Pancreas (tissue), 10 donors: ENCODE results near the gene RAB37. TPM values are rescaled to one million over a fixed set of nuclear protein-coding genes. Genes with fewer than 3 reads are reported as not detected.

Experiments used
- ATAC-seq, 4 donors: fragments of 200-7000 bp; cut with Tn5 transposase; one replicate each; pipeline versions ENCODE4 v1.8.0 to v1.9.1; 2020; ENCODE audit warnings: mild to moderate bottlenecking in 4 of 4, moderate library complexity in 4 of 4
- DNase-seq, 6 donors: peaks; one replicate each; pipeline ENCODE4 v3.0.0-alpha.2; 2020
- FAIRE-seq: peaks from 2 replicates; lab custom pipeline; 2012; peaks lifted over from hg19 to GRCh38; lab: Jason Lieb, UNC
- H3K27ac ChIP-seq, 4 donors: fragments of 200-600 bp; sonication (generic); 1 replicate in 3 of 4; 2 replicates in 1 of 4; pipeline versions ENCODE4 v1.5.0 to v1.8.0; 2020
- H3K27me3 ChIP-seq, 4 donors: fragments of 200-600 bp; one replicate each; pipeline ENCODE4 v1.8.0; 2021
- H3K36me3 ChIP-seq, 3 donors: fragments of 200-600 bp; sonication (generic) in 1 of 3; one replicate each; pipeline versions ENCODE4 v1.5.0 to v1.8.0; 2020 to 2021
- H3K4me1 ChIP-seq, 3 donors: fragments of 200-600 bp; one replicate each; pipeline ENCODE4 v1.8.0; 2021
- H3K4me3 ChIP-seq, 4 donors: fragments of 200-600 bp; sonication (generic) in 2 of 4; one replicate each; pipeline versions ENCODE4 v1.5.0 to v1.8.0; 2020 to 2021
- H3K9me3 ChIP-seq, 4 donors: fragments of 200-600 bp; one replicate each; pipeline ENCODE4 v1.8.0; 2021
- CTCF ChIP-seq, 4 donors: fragments of 200-600 bp; sonication (generic) in 3 of 4; IDR thresholded peaks; one replicate each; pipeline versions ENCODE4 v1.5.0 to v1.8.0; 2021; ENCODE audit warnings: antibody characterized with exemption in 4 of 4
- WGBS, 2 donors: extraction: QIAGEN DNeasy Blood & Tissue Kit; methylation state at CpG; one replicate each; pipeline ENCODE4 v1.1.7; 2013; 5-methylcytosine and 5-hydroxymethylcytosine counted together
- intact Hi-C, 3 donors: fragments of 100-400 bp; cut with DNase I; formaldehyde crosslinking; loops; one replicate each; pipeline versions ENCODE4 v1.11.1 to v1.14.2; 2022
- polyA plus RNA-seq, 2 donors: library from polyadenylated mRNA; stranded (reverse); fragments of 200-250 nt; gene quantifications; one replicate each; pipeline ENCODE4 v1.2.3, GENCODE V29; 2013
- total RNA-seq, 6 donors: library from RNA; stranded (reverse); fragmentation: NEBNext Ultra II Directional in 4 of 6; extraction: Animal tissue kit (Norgen Biotek cat#: 25700) in 4 of 6; gene quantifications; one replicate each; pipeline versions ENCODE4 v1.2.1 to v1.2.4, GENCODE V29; 2021 to 2023
- donor health status: healthy with polysubstance abuse.
- donor health status: DM: no; HTN: no; CAD: no; lungs with moderate emphysema.
- donor health status: DM: no; HTN: no; CAD: no.
- donor health status: control.
- donor health status: control.
- donor health status: Bipolar disorder and iron deficiency.
- donor health status: DM: yes; HTN: yes; CAD: no.
- donor health status: DM: no; HTN: no; CAD: no.
- donor health status: DM: no; HTN: no; CAD: no.
- donor health status: DM: yes; HTN: yes; CAD: no.

Gene RAB37
- total and polyA plus RNA-seq, 8 donors, result 0.79 to 3.1 (median 1.3) TPM

- no peaks in the 10 kb centered on the region for H3K36me3 ChIP-seq
- H3K9me3 ChIP-seq, result no peaks in the 10 kb centered on the region
- FAIRE-seq (no peak), ATAC-seq (peak; percentile 18 to 73 (median 58)), DNase-seq (peak; percentile 80 to 99 (median 92))
- peak overlapping the region; percentile 11 to 69 (median 53) for H3K27ac ChIP-seq
- intact Hi-C loops, result loop anchor here in 2 of 3 donors (5.0 to 10.0 kb wide), 2 partner anchors 120 to 122 kb away; no protein-coding TSS in a partner anchor
- peak; percentile 98 to 100 (median 98) for TF ChIP-seq CTCF (IDR thresholded peaks at IDR 0.05)
- H3K4me3 ChIP-seq, result peak overlapping the region in 2 of 4 donors; percentile 15 to 23
- H3K27me3 ChIP-seq, result no peaks in the 10 kb centered on the region
- H3K4me1 ChIP-seq, result peaks cover 0 to 9% (median 0%) of the 10 kb centered on the region in 3 donors
- 23 to 25% methylated on average over 24 of the region's 24 CpGs for WGBS, 2 donors
These were observed 7.9 kb downstream of the RAB37 start for GRCh38 chr17:74744714-74745547.

GRCh38 chr17:74745548-74746177 lies 8.6 kb downstream of the RAB37 start:
- 81 to 82% methylated on average over 8 of the region's 8 CpGs for WGBS, 2 donors
- Histone ChIP-seq H3K27me3 (no peaks in the 10 kb centered on the region), H3K9me3 (no peaks in the 10 kb centered on the region), H3K4me3 (no peak overlapping the region), H3K36me3 (no peaks in the 10 kb centered on the region), H3K4me1 (peaks cover 0 to 9% (median 0%) of the 10 kb centered on the region in 3 donors), H3K27ac (no peak overlapping the region)
- ATAC-seq (no peak), DNase-seq (no peak), FAIRE-seq (no peak)
- intact Hi-C loops, result loop anchor here in 1 of 3 donors (10.0 kb wide), 1 partner anchor 119 kb away; no protein-coding TSS in a partner anchor
- TF ChIP-seq CTCF (IDR thresholded peaks at IDR 0.05), result no peak

GRCh38 chr17:74746376-74746775 lies 9.3 kb downstream of the RAB37 start:
- Histone ChIP-seq H3K36me3 (no peaks in the 10 kb centered on the region), H3K27ac (no peak overlapping the region), H3K4me1 (peaks cover 6 to 16% (median 6%) of the 10 kb centered on the region in 3 donors), H3K4me3 (no peak overlapping the region), H3K9me3 (no peaks in the 10 kb centered on the region), H3K27me3 (no peaks in the 10 kb centered on the region)
- ATAC-seq (no peak), DNase-seq (no peak), FAIRE-seq (no peak)
- TF ChIP-seq CTCF (IDR thresholded peaks at IDR 0.05), result no peak
- intact Hi-C loops, result loop anchor here in 1 of 3 donors (10.0 kb wide), 1 partner anchor 118 kb away; no protein-coding TSS in a partner anchor
- WGBS, 2 donors, result 81 to 85% methylated on average over 5 of the region's 5 CpGs

GRCh38 chr17:74746922-74747321 lies 9.9 kb downstream of the RAB37 start:
- FAIRE-seq (no peak), DNase-seq (peak in 2 of 6 donors; percentile 25 to 49), ATAC-seq (no peak)
- intact Hi-C loops, result loop anchor here in 1 of 3 donors (10.0 kb wide), 1 partner anchor 118 kb away; no protein-coding TSS in a partner anchor
- Histone ChIP-seq H3K36me3 (no peaks in the 10 kb centered on the region), H3K9me3 (no peaks in the 10 kb centered on the region), H3K27ac (no peak overlapping the region), H3K4me3 (no peak overlapping the region), H3K27me3 (no peaks in the 10 kb centered on the region), H3K4me1 (peaks cover 10 to 19% (median 12%) of the 10 kb centered on the region in 3 donors)
- no peak for TF ChIP-seq CTCF (IDR thresholded peaks at IDR 0.05)
- 70 to 77% methylated on average over 6 of the region's 6 CpGs for WGBS, 2 donors
